Measurements from ENCODE around the gene ZNF44.

ZNF44 gene

DNA sequence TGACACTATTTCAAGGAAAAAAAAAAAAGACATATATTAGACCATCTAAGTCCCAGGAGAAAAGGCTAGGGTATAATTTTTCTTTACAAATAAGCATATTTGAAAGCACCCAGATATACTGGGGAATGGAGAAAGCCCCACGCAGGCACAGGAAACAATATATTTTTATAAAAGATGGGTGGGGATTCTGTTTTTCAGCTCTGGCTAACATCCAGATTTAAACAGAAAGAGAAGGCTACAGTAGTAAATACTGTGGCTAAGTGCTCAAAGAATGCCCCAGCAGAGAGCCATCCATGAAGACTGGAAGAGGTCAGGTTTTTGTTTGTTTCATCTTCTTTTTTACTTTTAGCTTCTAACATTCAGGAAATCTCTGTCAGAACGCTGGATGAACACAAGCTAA, 16.0 kb downstream of the ZNF44 start:
- TF ChIP-seq, protein P1, sequence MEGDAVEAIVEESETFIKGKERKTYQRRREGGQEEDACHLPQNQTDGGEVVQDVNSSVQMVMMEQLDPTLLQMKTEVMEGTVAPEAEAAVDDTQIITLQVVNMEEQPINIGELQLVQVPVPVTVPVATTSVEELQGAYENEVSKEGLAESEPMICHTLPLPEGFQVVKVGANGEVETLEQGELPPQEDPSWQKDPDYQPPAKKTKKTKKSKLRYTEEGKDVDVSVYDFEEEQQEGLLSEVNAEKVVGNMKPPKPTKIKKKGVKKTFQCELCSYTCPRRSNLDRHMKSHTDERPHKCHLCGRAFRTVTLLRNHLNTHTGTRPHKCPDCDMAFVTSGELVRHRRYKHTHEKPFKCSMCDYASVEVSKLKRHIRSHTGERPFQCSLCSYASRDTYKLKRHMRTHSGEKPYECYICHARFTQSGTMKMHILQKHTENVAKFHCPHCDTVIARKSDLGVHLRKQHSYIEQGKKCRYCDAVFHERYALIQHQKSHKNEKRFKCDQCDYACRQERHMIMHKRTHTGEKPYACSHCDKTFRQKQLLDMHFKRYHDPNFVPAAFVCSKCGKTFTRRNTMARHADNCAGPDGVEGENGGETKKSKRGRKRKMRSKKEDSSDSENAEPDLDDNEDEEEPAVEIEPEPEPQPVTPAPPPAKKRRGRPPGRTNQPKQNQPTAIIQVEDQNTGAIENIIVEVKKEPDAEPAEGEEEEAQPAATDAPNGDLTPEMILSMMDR (conservative IDR thresholded peaks at IDR 0.05) = no peak

GRCh38 chr19:12272980-12273901, 21.4 kb downstream of the ZNF44 start:
- TF ChIP-seq, protein P1 (conservative IDR thresholded peaks at IDR 0.05) = no peak
- H3K27ac ChIP-seq = no peak overlapping the region

More for the DNA sequence above, 16.0 kb downstream of the ZNF44 start:
- H3K27ac ChIP-seq = no peak overlapping the region

GRCh38 chr19:12272386-12272785, 22.3 kb downstream of the ZNF44 start:
- no peak overlapping the region for H3K27ac ChIP-seq
- TF ChIP-seq, protein P1 (conservative IDR thresholded peaks at IDR 0.05) = no peak

DNA sequence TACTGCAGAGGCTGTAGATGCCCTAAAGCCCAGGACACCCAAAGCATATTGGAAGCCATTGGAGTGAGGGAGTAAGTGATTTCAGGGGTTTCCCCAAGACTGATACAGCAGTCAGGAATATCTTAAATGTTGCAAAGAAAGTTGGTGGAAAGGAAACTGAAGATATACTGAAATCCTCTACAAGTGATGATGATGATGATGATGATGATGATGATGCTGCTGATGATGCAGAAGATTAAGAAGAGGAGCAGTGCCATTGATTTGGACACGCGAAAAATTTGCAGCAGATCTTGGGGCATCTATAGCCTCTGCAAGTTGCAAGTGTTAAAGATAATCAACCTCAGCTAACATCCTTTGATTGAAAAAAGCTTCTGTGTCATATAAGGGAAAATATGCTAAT, 23.8 kb downstream of the ZNF44 start:
- no peak overlapping the region for H3K27ac ChIP-seq
- TF ChIP-seq, protein P1 (conservative IDR thresholded peaks at IDR 0.05) = no peak

DNA sequence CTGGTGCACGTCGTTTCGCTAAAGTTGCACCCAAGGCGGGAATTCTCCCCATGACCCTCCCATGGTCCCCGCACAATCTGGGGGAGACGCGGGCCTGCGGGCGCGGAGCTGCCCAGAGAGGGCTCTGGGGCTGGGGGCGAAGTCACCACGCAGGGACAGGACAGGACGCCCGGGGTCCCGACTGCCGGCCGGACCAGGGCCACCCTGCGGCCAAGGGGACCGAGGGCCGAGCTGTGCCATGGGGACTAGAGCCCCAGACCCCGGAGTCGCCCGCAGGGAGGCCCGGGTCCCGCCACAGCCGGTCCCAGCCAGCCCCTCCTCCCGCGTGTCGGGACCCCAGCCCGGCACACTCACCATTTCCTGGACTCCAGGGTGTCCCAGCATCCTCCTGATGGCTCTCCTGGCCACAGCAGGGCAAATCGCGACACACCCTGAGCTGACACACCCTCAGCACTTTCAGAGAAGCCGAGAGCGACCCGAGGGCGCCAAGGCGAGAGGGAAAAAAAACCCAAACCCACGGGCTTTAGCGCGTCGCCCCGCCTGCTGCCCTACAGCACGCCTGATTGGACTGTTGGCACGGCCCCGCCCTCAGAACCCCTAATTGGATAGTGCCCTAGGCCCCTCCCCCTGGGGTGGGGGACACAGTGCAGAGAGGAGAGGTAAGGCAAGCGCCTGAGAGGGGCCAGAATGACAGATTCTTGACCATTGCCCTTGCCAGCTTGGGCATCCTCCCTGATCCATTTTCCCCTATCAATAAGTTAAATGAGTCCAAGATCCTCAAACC, 28.6 kb downstream of the ZNF44 start:
- no peak overlapping the region for H3K27ac ChIP-seq
- TF ChIP-seq, protein P1 (conservative IDR thresholded peaks at IDR 0.05) = no peak

DNA sequence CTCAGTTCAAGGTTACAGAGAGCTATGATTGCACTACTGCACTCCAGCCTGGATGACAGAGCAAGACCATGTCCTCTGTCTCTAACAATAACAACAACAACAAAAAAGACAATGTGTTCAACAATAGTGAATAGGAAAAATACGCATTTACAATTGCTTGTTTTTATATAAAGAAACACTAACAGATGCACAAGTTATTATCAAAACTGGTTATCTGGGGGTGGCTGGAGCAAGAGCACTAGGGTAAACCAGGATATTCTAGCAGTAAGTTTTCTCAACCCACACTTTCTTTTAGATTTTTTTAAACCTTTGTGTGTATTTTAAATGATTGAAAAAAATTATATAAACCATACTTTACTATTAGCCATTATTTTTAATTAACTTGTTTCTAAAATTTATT, 33.1 kb downstream of the ZNF44 start:
- TF ChIP-seq, protein P1 (conservative IDR thresholded peaks at IDR 0.05) = no peak
- H3K27ac ChIP-seq = no peak overlapping the region

GRCh38 chr19:12260861-12261260, 33.8 kb downstream of the ZNF44 start:
- TF ChIP-seq, protein P1 (conservative IDR thresholded peaks at IDR 0.05) = no peak
- H3K27ac ChIP-seq = no peak overlapping the region
